Ishikawa (cell line): ENCODE results near the gene SEC16A.

Experiments used
- CEBPB ChIP-seq: IDR thresholded peaks from 2 replicates; pipeline ENCODE4 v1.6.1; 2012
- CREB1 ChIP-seq: IDR thresholded peaks from 2 replicates; pipeline ENCODE4 v1.6.1; 2012; ENCODE audit warnings: low read depth
- EGR1 ChIP-seq: IDR thresholded peaks from 2 replicates; pipeline ENCODE4 v1.6.1; 2012
- EP300 ChIP-seq: IDR thresholded peaks from 2 replicates; pipeline ENCODE4 v1.6.1; 2012; ENCODE audit warnings: borderline replicate concordance
- FOXM1 ChIP-seq: IDR thresholded peaks from 2 replicates; pipeline ENCODE4 v1.6.1; 2012; ENCODE audit warnings: low read depth, borderline replicate concordance
- MAX ChIP-seq: IDR thresholded peaks from 2 replicates; pipeline ENCODE4 v1.6.1; 2012
- NFIC ChIP-seq: IDR thresholded peaks from 2 replicates; pipeline ENCODE4 v1.6.1; 2012
- RAD21 ChIP-seq: IDR thresholded peaks from 2 replicates; pipeline ENCODE4 v1.6.1; 2012; ENCODE audit warnings: low read depth
- REST ChIP-seq: IDR thresholded peaks from 2 replicates; pipeline ENCODE4 v1.6.1; 2012; ENCODE audit warnings: low read depth, mild to moderate bottlenecking
- TAF1 ChIP-seq: IDR thresholded peaks from 2 replicates; pipeline ENCODE4 v1.6.1; 2012; ENCODE audit warnings: low read depth, mild to moderate bottlenecking
- TCF12 ChIP-seq: IDR thresholded peaks from 2 replicates; pipeline ENCODE4 v1.6.1; 2012; ENCODE audit warnings: low read depth
- TEAD4 ChIP-seq: IDR thresholded peaks from 2 replicates; pipeline ENCODE4 v1.6.1; 2012
- USF1 ChIP-seq: IDR thresholded peaks from 2 replicates; pipeline ENCODE4 v1.6.1; 2012
- YY1 ChIP-seq: IDR thresholded peaks from 2 replicates; pipeline ENCODE4 v1.6.1; 2012; ENCODE audit warnings: low read depth
- ZBTB7A ChIP-seq: IDR thresholded peaks from 2 replicates; pipeline ENCODE4 v1.6.1; 2012; ENCODE audit warnings: low read depth

Gene SEC16A

GRCh38 chr9:136471802-136472487 lies 10.9 kb downstream of the SEC16A start:
- TF ChIP-seq RAD21, result no peak
- no peak for TF ChIP-seq ZBTB7A
- no peak for TF ChIP-seq CEBPB
- TF ChIP-seq FOXM1, result no peak
- TF ChIP-seq YY1, result no peak
- no peak for TF ChIP-seq REST
- TF ChIP-seq EP300, result no peak
- TF ChIP-seq TCF12, result no peak
- TF ChIP-seq USF1, result no peak

GRCh38 chr9:136470792-136471469 lies 11.9 kb downstream of the SEC16A start:
- TF ChIP-seq CREB1 (no peak), REST (no peak), USF1 (no peak), NFIC (no peak), EP300 (no peak), MAX (no peak), TAF1 (no peak), FOXM1 (no peak), RAD21 (no peak)

GRCh38 chr9:136470356-136470755 lies 12.5 kb downstream of the SEC16A start:
- TF ChIP-seq YY1 (no peak), NFIC (no peak), RAD21 (no peak), TAF1 (no peak), EP300 (no peak), TCF12 (no peak), TEAD4 (no peak), USF1 (no peak), EGR1 (no peak), FOXM1 (no peak), ZBTB7A (no peak), MAX (no peak), CEBPB (no peak), CREB1 (no peak), REST (no peak)

GRCh38 chr9:136467766-136468165 lies 15.1 kb downstream of the SEC16A start:
- TF ChIP-seq RAD21 (no peak), ZBTB7A (no peak), FOXM1 (no peak), CEBPB (no peak), NFIC (no peak), YY1 (no peak), MAX (no peak), CREB1 (no peak), EP300 (no peak), REST (no peak), TAF1 (no peak), TEAD4 (no peak), USF1 (no peak)
